Loucy (cell line): ENCODE results near the gene ARHGAP4.

Experiments
- H2AFZ ChIP-seq: fragments of 200-600 bp; sonication (generic); 2 replicates; pipeline ENCODE4 v1.6.0; 2016; ENCODE audit warnings: antibody characterized with exemption, mild to moderate bottlenecking, low read length, moderate library complexity
- H3F3A ChIP-seq: fragments of 200-600 bp; 2 replicates; pipeline ENCODE4 v1.6.0; 2016; ENCODE audit warnings: antibody characterized with exemption, low read depth, mild to moderate bottlenecking
- H3K27me3 ChIP-seq: fragments of 200-600 bp; sonication (generic); 2 replicates; pipeline ENCODE4 v1.6.1; 2014; ENCODE audit warnings: low read length, mild to moderate bottlenecking; ENCODE audit not compliant: insufficient read depth, poor library complexity, severe bottlenecking
- H3K36me3 ChIP-seq: fragments of 200-600 bp; sonication (generic); 2 replicates; pipeline ENCODE4 v1.6.1; 2016; ENCODE audit warnings: low read length; ENCODE audit not compliant: insufficient read depth
- H3K4me1 ChIP-seq: fragments of 200-600 bp; sonication (generic); 2 replicates; pipeline ENCODE4 v1.5.1; 2014; ENCODE audit warnings: low read length, mild to moderate bottlenecking; ENCODE audit not compliant: insufficient read depth, poor library complexity, severe bottlenecking
- H3K4me2 ChIP-seq: fragments of 200-600 bp; sonication (generic); 2 replicates; pipeline ENCODE4 v1.6.0; 2014; ENCODE audit warnings: antibody characterized with exemption, low read length, low read depth, mild to moderate bottlenecking; ENCODE audit not compliant: poor library complexity, severe bottlenecking
- H3K4me3 ChIP-seq: fragments of 200-600 bp; sonication (generic); 2 replicates; pipeline ENCODE4 v1.5.1; 2014; ENCODE audit warnings: low read length, mild to moderate bottlenecking, mixed read lengths; ENCODE audit not compliant: poor library complexity, severe bottlenecking
- H3K79me2 ChIP-seq: fragments of 200-600 bp; sonication (generic); 2 replicates; pipeline ENCODE4 v1.6.1; 2014; ENCODE audit warnings: low read length; ENCODE audit not compliant: insufficient read depth
- H3K9ac ChIP-seq: fragments of 200-600 bp; sonication (generic); 2 replicates; pipeline ENCODE4 v1.6.0; 2014; ENCODE audit warnings: mild to moderate bottlenecking, low read depth, low read length, moderate library complexity; ENCODE audit not compliant: poor library complexity, severe bottlenecking
- H3K9me2 ChIP-seq: fragments of 200-600 bp; sonication (generic); replicated peaks from 2 replicates; pipeline ENCODE4 v1.6.1; 2016; ENCODE audit warnings: low read depth, low read length, mixed read lengths
- H3K9me3 ChIP-seq: fragments of 200-600 bp; sonication (generic); 2 replicates; pipeline ENCODE4 v1.6.1; 2014; ENCODE audit warnings: mild to moderate bottlenecking, antibody characterized with exemption, low read length, low read depth; ENCODE audit not compliant: insufficient read depth
- H4K20me1 ChIP-seq: fragments of 200-600 bp; sonication (generic); 2 replicates; pipeline ENCODE4 v1.6.0; 2014; ENCODE audit warnings: antibody characterized with exemption, low read length, mild to moderate bottlenecking; ENCODE audit not compliant: insufficient read depth, poor library complexity, severe bottlenecking
- CTCF ChIP-seq: fragments of 200-600 bp; sonication (generic); conservative IDR thresholded peaks from 2 replicates; pipeline ENCODE4 v1.5.1; 2014; ENCODE audit warnings: mild to moderate bottlenecking, antibody characterized with exemption, low read length
- EZH2phosphoT487 ChIP-seq: fragments of 200-600 bp; IDR thresholded peaks from 2 replicates; pipeline ENCODE4 v1.6.1; 2018; ENCODE audit warnings: antibody characterized with exemption, mild to moderate bottlenecking, moderate library complexity, borderline replicate concordance

The ARHGAP4 gene

GRCh38 chrX:153951683-153952372 lies 25.8 kb upstream of the ARHGAP4 start:
- Histone ChIP-seq H3K9ac (no peak overlapping the region), H3K4me2 (no peak overlapping the region), H2AFZ (no peak overlapping the region), H3K9me2 (no peaks in the 10 kb centered on the region), H3F3A (no peaks in the 10 kb centered on the region), H3K79me2 (no peaks in the 10 kb centered on the region), H4K20me1 (peaks cover 5% of the 10 kb centered on the region), H3K36me3 (peaks cover 85% of the 10 kb centered on the region; the same call in 1 of the 2 replicates), H3K4me3 (no peak overlapping the region), H3K27me3 (no peaks in the 10 kb centered on the region), H3K9me3 (no peaks in the 10 kb centered on the region), H3K4me1 (no peaks in the 10 kb centered on the region)
- no peak for TF ChIP-seq EZH2phosphoT487
- TF ChIP-seq CTCF = no peak

- H4K20me1 ChIP-seq = peaks cover 5% of the 10 kb centered on the region
- H3K27me3 ChIP-seq = no peaks in the 10 kb centered on the region
- no peaks in the 10 kb centered on the region for H3K79me2 ChIP-seq
- no peaks in the 10 kb centered on the region for H3K9me2 ChIP-seq
- no peak overlapping the region for H2AFZ ChIP-seq
- no peaks in the 10 kb centered on the region for H3F3A ChIP-seq
- H3K9ac ChIP-seq = no peak overlapping the region
- no peak overlapping the region for H3K4me2 ChIP-seq
- H3K4me1 ChIP-seq = no peaks in the 10 kb centered on the region
- H3K9me3 ChIP-seq = no peaks in the 10 kb centered on the region
- TF ChIP-seq CTCF (no peak), EZH2phosphoT487 (no peak)
- H3K36me3 ChIP-seq = peaks cover 68% of the 10 kb centered on the region; the same call in 1 of the 2 replicates
- no peak overlapping the region for H3K4me3 ChIP-seq
Observed at GRCh38 chrX:153950127-153950526, 24.1 kb upstream of the ARHGAP4 start.

DNA sequence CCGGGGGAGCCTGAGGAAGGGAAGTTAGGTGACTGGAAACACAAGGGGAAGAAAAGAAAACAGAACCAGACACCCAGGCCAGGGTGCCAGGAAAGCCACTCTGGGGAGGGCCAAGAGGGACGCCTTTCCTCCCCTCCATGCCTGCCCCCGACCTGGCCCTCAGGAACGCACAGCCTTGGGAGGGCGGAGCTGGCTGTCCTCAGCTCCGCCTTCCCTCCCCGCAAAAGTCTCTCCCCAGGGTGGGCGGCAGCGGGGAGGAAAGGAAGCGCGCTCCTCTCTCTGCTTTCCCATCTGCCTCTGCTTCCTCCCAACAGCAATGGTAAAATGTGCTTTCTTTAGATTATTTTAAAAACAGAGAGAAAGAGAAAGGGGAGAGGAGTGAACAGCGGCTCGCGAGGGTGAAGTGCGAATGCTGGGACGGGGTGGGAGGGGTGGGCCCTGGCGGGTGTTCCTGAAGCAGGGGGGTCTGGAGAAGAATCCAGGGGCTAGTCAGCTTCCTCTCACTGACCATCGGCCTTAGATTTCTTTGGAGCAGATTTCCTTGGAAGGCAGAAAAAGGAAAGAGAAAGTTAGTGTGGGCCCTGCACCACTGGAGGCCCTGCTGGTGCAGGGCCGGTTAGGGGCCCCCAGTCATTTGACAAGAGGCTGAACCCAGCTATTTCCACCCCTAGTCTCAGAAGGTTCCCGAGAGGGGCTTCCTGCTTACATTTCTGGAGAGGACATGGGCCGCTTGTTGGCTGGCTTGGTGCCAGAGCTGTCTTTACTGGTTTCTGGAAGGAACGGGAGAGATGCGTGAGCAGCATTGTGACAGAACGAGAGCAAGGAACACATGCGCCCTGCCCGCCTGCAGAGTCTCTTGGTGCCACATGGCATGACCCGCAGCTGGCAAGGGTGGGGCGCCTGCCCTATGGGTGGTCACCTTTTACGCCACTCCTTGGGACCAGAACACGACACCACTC lies 23.1 kb upstream of the ARHGAP4 start:
- Histone ChIP-seq H2AFZ (no peak overlapping the region), H3K4me1 (no peaks in the 10 kb centered on the region), H3K9me2 (no peaks in the 10 kb centered on the region), H3K4me2 (no peak overlapping the region), H3F3A (no peaks in the 10 kb centered on the region), H3K36me3 (peaks cover 58% of the 10 kb centered on the region; the same call in 1 of the 2 replicates), H3K79me2 (no peaks in the 10 kb centered on the region), H4K20me1 (peaks cover 5% of the 10 kb centered on the region), H3K9me3 (no peaks in the 10 kb centered on the region), H3K4me3 (no peak overlapping the region), H3K27me3 (no peaks in the 10 kb centered on the region), H3K9ac (no peak overlapping the region)
- no peak for TF ChIP-seq CTCF
- TF ChIP-seq EZH2phosphoT487 = no peak
